Measurements from ENCODE around the gene ANKRD55. TPM values are rescaled to one million over a fixed set of nuclear protein-coding genes. Genes with fewer than 3 reads are reported as not detected.

Gene ANKRD55
- total RNA-seq, 1 donor, result not detected

- TF ChIP-seq CTCF (IDR thresholded peaks at IDR 0.05; ENCODE audit: insufficient read depth, low read length), result no peak
- no peak overlapping the region for H3K4me3 ChIP-seq (ENCODE audit: low read depth, low read length)
- DNase-seq (ENCODE audit: low read depth), result peak; percentile 97
These were observed 62.6 kb downstream of the ANKRD55 start for GRCh38 chr5:56170557-56170956.

GRCh38 chr5:56169949-56170348 lies 63.2 kb downstream of the ANKRD55 start:
- TF ChIP-seq CTCF (IDR thresholded peaks at IDR 0.05; ENCODE audit: insufficient read depth, low read length), result no peak
- H3K4me3 ChIP-seq (ENCODE audit: low read depth, low read length), result no peak overlapping the region
- no peak for DNase-seq (ENCODE audit: low read depth)

GRCh38 chr5:56169281-56169680 lies 63.8 kb downstream of the ANKRD55 start:
- TF ChIP-seq CTCF (IDR thresholded peaks at IDR 0.05; ENCODE audit: insufficient read depth, low read length), result no peak
- DNase-seq (ENCODE audit: low read depth), result peak; percentile 68
- H3K4me3 ChIP-seq (ENCODE audit: low read depth, low read length), result no peak overlapping the region

- no peak overlapping the region for H3K4me3 ChIP-seq (ENCODE audit: low read depth, low read length)
- TF ChIP-seq CTCF (IDR thresholded peaks at IDR 0.05; ENCODE audit: insufficient read depth, low read length), result no peak
- DNase-seq (ENCODE audit: low read depth), result peak; percentile 29
These were observed 65.1 kb downstream of the ANKRD55 start for GRCh38 chr5:56168066-56168478.

GRCh38 chr5:56167519-56167918 lies 65.6 kb downstream of the ANKRD55 start:
- no peak for TF ChIP-seq CTCF (IDR thresholded peaks at IDR 0.05; ENCODE audit: insufficient read depth, low read length)
- peak; percentile 68 for DNase-seq (ENCODE audit: low read depth)
- no peak overlapping the region for H3K4me3 ChIP-seq (ENCODE audit: low read depth, low read length)

- no peak for TF ChIP-seq CTCF (IDR thresholded peaks at IDR 0.05; ENCODE audit: insufficient read depth, low read length)
- DNase-seq (ENCODE audit: low read depth), result no peak
- no peak overlapping the region for H3K4me3 ChIP-seq (ENCODE audit: low read depth, low read length)
These were observed 66.3 kb downstream of the ANKRD55 start for GRCh38 chr5:56166671-56167385.

- TF ChIP-seq CTCF (IDR thresholded peaks at IDR 0.05; ENCODE audit: insufficient read depth, low read length), result no peak
- no peak overlapping the region for H3K4me3 ChIP-seq (ENCODE audit: low read depth, low read length)
- peak; percentile 62 for DNase-seq (ENCODE audit: low read depth)
These were observed 68.8 kb downstream of the ANKRD55 start for GRCh38 chr5:56164376-56164775.

All from fibroblast of the aortic adventitia (primary cell).